Body of pancreas (tissue), 4 donors: ENCODE results near the gene MGMT.

Source experiments
- POLR2A ChIP-seq, 3 donors: fragments of 450-650 bp; IDR thresholded peaks; one replicate each; pipeline ENCODE4 v1.6.1; 2016; ENCODE audit warnings: antibody characterized with exemption in 3 of 3, mild to moderate bottlenecking in 2 of 3
- TF ChIP-seq, protein P1 (sequence below), 7 experiments: fragments of 450-650 bp in 4 of 7; fragments of 200-600 bp in 3 of 7; sonication (generic) in 3 of 7; IDR thresholded peaks; one replicate each; pipeline ENCODE4 v1.5.1; 2016 to 2019; ENCODE audit warnings: antibody characterized with exemption in 7 of 7

DNA sequence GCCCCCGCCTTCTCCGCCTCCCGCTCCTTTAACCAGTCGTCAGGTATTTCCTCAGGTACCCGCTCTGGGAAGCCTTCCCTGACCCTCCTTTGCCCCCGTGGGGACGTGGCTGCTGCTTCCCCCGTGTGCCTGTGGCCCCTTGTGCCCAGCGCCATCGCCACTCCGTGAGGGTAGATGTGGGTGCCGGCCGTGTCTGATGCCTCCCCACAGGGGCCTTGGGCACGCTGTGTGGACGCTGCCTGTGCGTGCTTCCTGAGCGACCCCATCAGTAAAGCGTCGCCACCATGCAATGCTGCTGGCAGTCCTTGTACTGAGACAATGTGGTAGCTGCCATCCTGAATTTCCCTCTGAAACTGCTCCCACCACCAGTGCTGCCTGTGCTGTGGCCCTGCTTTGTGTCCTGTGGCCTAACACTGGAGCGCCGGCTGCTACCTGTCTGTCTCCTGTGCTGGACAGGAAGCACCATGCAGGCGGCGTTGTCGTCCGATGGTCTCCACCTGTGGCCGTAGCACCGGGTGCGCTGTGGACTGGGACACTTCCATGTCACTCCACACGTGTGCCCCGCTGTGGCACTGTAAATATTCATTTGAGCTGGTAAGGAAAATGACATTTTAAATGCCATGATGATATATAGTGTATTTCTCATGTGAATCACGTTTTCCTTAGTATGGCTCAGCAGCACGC, 213.8 kb downstream of the MGMT start:
- TF ChIP-seq, protein P1, sequence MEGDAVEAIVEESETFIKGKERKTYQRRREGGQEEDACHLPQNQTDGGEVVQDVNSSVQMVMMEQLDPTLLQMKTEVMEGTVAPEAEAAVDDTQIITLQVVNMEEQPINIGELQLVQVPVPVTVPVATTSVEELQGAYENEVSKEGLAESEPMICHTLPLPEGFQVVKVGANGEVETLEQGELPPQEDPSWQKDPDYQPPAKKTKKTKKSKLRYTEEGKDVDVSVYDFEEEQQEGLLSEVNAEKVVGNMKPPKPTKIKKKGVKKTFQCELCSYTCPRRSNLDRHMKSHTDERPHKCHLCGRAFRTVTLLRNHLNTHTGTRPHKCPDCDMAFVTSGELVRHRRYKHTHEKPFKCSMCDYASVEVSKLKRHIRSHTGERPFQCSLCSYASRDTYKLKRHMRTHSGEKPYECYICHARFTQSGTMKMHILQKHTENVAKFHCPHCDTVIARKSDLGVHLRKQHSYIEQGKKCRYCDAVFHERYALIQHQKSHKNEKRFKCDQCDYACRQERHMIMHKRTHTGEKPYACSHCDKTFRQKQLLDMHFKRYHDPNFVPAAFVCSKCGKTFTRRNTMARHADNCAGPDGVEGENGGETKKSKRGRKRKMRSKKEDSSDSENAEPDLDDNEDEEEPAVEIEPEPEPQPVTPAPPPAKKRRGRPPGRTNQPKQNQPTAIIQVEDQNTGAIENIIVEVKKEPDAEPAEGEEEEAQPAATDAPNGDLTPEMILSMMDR (IDR thresholded peaks at IDR 0.05): no peak
- TF ChIP-seq POLR2A (IDR thresholded peaks at IDR 0.05): no peak
